Bronchial epithelial cell (primary cell): ENCODE data around the gene RRP15. TPM values are rescaled to one million over a fixed set of nuclear protein-coding genes. Genes with fewer than 3 reads are reported as not detected.

Source experiments
- DNase-seq: peaks from one replicate; pipeline ENCODE4 v3.0.0-alpha.2; 2010; ENCODE audit warnings: low read depth
- FAIRE-seq: peaks from 2 replicates; lab custom pipeline; 2011; peaks lifted over from hg19 to GRCh38; lab: Jason Lieb, UNC
- H3K27me3 ChIP-seq: 2 replicates; pipeline ENCODE4 v1.5.1; 2011; ENCODE audit warnings: low read length; ENCODE audit not compliant: control insufficient read depth, insufficient read depth
- H3K36me3 ChIP-seq: 2 replicates; pipeline ENCODE4 v1.5.1; 2011; ENCODE audit warnings: low read length; ENCODE audit not compliant: control insufficient read depth, insufficient read depth
- H3K4me3 ChIP-seq: 2 replicates; pipeline ENCODE4 v1.5.1; 2011; ENCODE audit warnings: mild to moderate bottlenecking, low read depth, low read length, control low read depth
- CTCF ChIP-seq: IDR thresholded peaks from 2 replicates; pipeline ENCODE4 v1.5.1; 2011; ENCODE audit warnings: mild to moderate bottlenecking, moderate library complexity, low read length, control low read depth, inconsistent platforms; ENCODE audit not compliant: insufficient read depth, severe bottlenecking
- total RNA-seq: library from RNA; depleted of rRNA; stranded (reverse); fragments of >200 nt; gene quantifications from 2 replicates; pipeline ENCODE4 v1.2.1, GENCODE V29; 2014

The RRP15 gene
- total RNA-seq, 1 donor from 2014 or later: 6.8 TPM

DNA sequence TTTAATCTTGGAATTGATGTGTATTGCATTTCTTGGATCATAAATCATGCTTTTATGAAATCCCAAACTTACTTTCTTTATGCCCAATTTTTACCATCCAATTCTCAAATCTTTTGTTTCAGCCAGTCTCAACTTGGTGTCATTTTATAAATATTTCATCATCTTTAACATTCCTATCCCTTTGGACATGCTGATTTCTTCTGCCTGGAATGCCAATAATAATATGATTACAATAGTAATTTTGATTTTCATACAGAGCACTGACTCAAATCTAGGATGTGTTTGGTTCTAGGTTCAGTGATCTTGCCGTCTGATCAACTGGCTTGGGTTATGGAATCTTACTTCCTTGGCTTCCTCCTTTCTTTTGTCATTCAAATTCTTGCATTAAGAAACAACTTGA is 12.8 kb downstream of the RRP15 start:
- DNase-seq: peak; percentile 28
- no peak for FAIRE-seq
- no peak for TF ChIP-seq CTCF
- Histone ChIP-seq H3K27me3 (no peaks in the 10 kb centered on the region), H3K36me3 (peaks cover 3% of the 10 kb centered on the region), H3K4me3 (no peak overlapping the region)

DNA sequence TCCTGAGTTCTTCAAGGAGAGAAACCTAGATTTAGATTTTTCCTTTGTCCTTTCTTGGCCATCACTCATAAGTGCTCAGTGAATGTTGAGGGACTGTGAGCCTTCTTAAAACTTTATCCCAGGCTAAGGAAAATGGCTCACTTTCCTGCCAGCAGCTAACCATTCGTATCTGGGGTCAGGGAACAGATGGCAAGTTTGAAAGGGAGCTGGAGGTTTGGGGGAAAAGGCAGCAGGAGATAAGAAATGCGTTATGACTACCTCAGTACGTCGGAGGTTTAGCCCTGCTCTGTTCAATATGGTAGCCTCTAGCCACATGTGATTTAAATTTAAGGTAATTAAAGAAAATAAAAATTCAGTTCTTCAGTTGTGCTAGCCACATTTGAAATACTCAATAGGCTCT is 13.3 kb downstream of the RRP15 start:
- H3K4me3 ChIP-seq: no peak overlapping the region
- TF ChIP-seq CTCF: no peak
- no peak for DNase-seq
- peaks cover 3% of the 10 kb centered on the region for H3K36me3 ChIP-seq
- H3K27me3 ChIP-seq: no peaks in the 10 kb centered on the region
- no peak for FAIRE-seq

- peaks cover 3% of the 10 kb centered on the region for H3K36me3 ChIP-seq
- H3K4me3 ChIP-seq: no peak overlapping the region
- no peaks in the 10 kb centered on the region for H3K27me3 ChIP-seq
- peak; percentile 43 for TF ChIP-seq CTCF
- FAIRE-seq: no peak
- DNase-seq: peak; percentile 60
These were observed 14.3 kb downstream of the RRP15 start for GRCh38 chr1:218299416-218299815.

GRCh38 chr1:218301217-218301616 is 16.1 kb downstream of the RRP15 start:
- FAIRE-seq (no peak), DNase-seq (no peak)
- no peaks in the 10 kb centered on the region for H3K27me3 ChIP-seq
- H3K36me3 ChIP-seq: peaks cover 3% of the 10 kb centered on the region
- no peak overlapping the region for H3K4me3 ChIP-seq
- TF ChIP-seq CTCF: no peak

DNA sequence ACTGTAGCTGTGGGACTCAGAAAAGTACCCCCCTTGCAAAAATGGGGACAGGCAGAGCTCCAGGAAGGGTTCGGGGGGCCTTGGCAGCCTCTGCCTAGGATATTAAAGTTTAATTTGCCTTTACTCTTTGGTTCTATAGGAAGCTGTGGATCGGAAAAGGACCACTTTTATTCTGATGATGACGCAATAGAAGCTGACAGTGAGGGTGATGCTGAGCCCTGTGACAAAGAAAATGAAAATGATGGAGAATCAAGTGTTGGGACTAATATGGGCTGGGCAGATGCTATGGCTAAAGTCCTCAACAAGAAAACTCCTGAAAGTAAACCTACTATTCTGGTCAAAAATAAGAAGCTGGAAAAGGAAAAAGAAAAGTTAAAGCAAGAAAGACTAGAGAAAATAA is 17.1 kb downstream of the RRP15 start:
- Histone ChIP-seq H3K27me3 (no peaks in the 10 kb centered on the region), H3K36me3 (peaks cover 3% of the 10 kb centered on the region), H3K4me3 (no peak overlapping the region)
- TF ChIP-seq CTCF: no peak
- DNase-seq: no peak
- FAIRE-seq: no peak

DNA sequence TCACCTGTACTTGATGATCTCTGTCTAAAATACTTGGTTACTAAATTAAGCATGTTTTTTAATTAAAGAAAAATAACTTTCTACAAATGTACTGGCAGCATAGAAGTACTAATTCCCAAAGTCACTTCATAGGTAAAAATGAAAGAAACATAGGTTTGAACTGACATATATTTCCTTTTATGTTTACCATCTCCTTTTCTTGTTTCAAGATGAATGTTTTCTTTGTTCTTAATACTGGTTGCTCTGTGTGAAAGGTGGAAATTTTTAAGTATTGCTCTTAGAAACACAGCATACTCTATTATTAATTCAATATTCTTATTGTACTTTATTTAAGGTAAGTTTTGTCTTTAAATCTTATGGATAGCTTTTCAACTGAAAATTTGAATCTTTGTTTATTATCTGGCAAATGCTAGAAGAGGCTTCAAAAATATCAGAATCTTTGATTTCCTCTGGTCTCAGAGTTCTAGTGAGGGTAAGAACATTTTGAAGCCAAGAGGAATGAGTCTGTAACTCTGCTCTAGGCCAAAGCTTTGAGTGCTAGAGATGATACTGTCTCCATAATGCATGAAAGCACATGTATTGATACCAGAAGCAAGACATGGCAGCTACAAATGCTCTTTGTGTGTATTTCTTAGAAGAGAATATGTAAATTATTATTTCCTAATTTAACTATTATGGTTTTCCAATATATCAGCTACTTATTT is 18.2 kb downstream of the RRP15 start:
- H3K4me3 ChIP-seq: no peak overlapping the region
- FAIRE-seq (no peak), DNase-seq (no peak)
- no peak for TF ChIP-seq CTCF
- no peaks in the 10 kb centered on the region for H3K27me3 ChIP-seq
- H3K36me3 ChIP-seq: peaks cover 3% of the 10 kb centered on the region
